OCI-LY7 (cell line): ENCODE measurements around the gene RNF144B. TPM values are rescaled to one million over a fixed set of nuclear protein-coding genes. Genes with fewer than 3 reads are reported as not detected.
A peak's percentile ranks its signal among the peaks of the same experiment; 100 is the strongest.

ENCODE experiments used
- BruUV-seq: library from RNA; stranded (reverse); fragments of 400-500 nt; replicated peaks from 2 replicates; lab custom pipeline; 2021; lab: Mats Ljungman, UMichigan
- CTCF ChIA-PET: fragments of 300-600 bp; sonication (Branson Sonifier 250); formaldehyde crosslinking; loops from one replicate; lab custom pipeline; 2022; ENCODE audit warnings: antibody characterized with exemption; ENCODE audit not compliant: unreplicated experiment; lab: Charles Lee
- POLR2A ChIA-PET: fragments of 300-600 bp; sonication (Branson Sonifier 250); formaldehyde crosslinking; loops from one replicate; lab custom pipeline; 2022; ENCODE audit warnings: antibody characterized with exemption; lab: Charles Lee
- DNase-seq: peaks from one replicate; pipeline ENCODE4 v3.0.0-alpha.2; 2015; ENCODE audit warnings: low spot score
- H2AFZ ChIP-seq: fragments of 200-600 bp; sonication (generic), shearing (Covaris generic); 2 replicates; pipeline ENCODE4 v1.6.1; 2014; ENCODE audit warnings: mild to moderate bottlenecking, antibody characterized with exemption, low read length, moderate library complexity
- H3K27ac ChIP-seq: fragments of 200-600 bp; sonication (generic); 2 replicates; pipeline ENCODE4 v1.5.1; 2014; ENCODE audit warnings: mixed run types, low read depth, mild to moderate bottlenecking, moderate library complexity, low read length, inconsistent platforms; ENCODE audit not compliant: poor library complexity, severe bottlenecking
- H3K36me3 ChIP-seq: fragments of 200-600 bp; sonication (generic); 2 replicates; pipeline ENCODE4 v1.6.1; 2014; ENCODE audit warnings: mild to moderate bottlenecking, antibody characterized with exemption, low read length, moderate library complexity, mixed read lengths; ENCODE audit not compliant: insufficient read depth
- H3K4me1 ChIP-seq: fragments of 200-600 bp; sonication (generic); 2 replicates; pipeline ENCODE4 v1.5.1; 2014; ENCODE audit warnings: mild to moderate bottlenecking, low read length; ENCODE audit not compliant: insufficient read depth, poor library complexity, severe bottlenecking
- H3K4me2 ChIP-seq: fragments of 200-600 bp; sonication (generic); 2 replicates; pipeline ENCODE4 v1.6.1; 2014; ENCODE audit warnings: mild to moderate bottlenecking, low read length
- H3K4me3 ChIP-seq: fragments of 200-600 bp; sonication (generic); 2 replicates; pipeline ENCODE4 v1.5.1; 2014; ENCODE audit warnings: mild to moderate bottlenecking, low read depth, low read length; ENCODE audit not compliant: poor library complexity, severe bottlenecking
- H3K79me2 ChIP-seq: fragments of 200-600 bp; sonication (generic); 2 replicates; pipeline ENCODE4 v1.6.1; 2016; ENCODE audit warnings: low read depth, mild to moderate bottlenecking, low read length, moderate library complexity, mixed read lengths; ENCODE audit not compliant: insufficient read depth
- H3K9me2 ChIP-seq: fragments of 200-600 bp; sonication (generic); 2 replicates; pipeline ENCODE4 v1.6.1; 2016; ENCODE audit warnings: mild to moderate bottlenecking, low read length, mixed read lengths; ENCODE audit not compliant: insufficient read depth
- H3K9me3 ChIP-seq: fragments of 200-600 bp; sonication (generic); 2 replicates; pipeline ENCODE4 v1.6.1; 2014; ENCODE audit warnings: mild to moderate bottlenecking, mixed run types, low read length, mixed read lengths
- H4K20me1 ChIP-seq: fragments of 200-600 bp; sonication (generic); 2 replicates; pipeline ENCODE4 v1.6.1; 2014; ENCODE audit warnings: mild to moderate bottlenecking, antibody characterized with exemption, low read length, moderate library complexity, mixed read lengths; ENCODE audit not compliant: insufficient read depth
- EZH2phosphoT487 ChIP-seq: fragments of 200-600 bp; sonication (generic); IDR thresholded peaks from 2 replicates; pipeline ENCODE4 v1.6.1; 2018; ENCODE audit warnings: low read depth, borderline replicate concordance, mild to moderate bottlenecking, mixed run types, antibody characterized with exemption, low read length, moderate library complexity, mixed read lengths
- intact Hi-C: fragments of 100-400 bp; cut with micrococcal nuclease; formaldehyde crosslinking; loops from one replicate; pipeline ENCODE4 v1.10.0; 2022; ENCODE audit not compliant: unreplicated experiment
- total RNA-seq, 2 experiments: library from RNA; depleted of rRNA in 1 of 2; stranded (reverse); fragments of >200 nt in 1 of 2; shearing (Covaris generic) in 1 of 2; gene quantifications; 2 replicates each; pipeline ENCODE4 v1.2.3, GENCODE V29; 2014 to 2022
- TF ChIP-seq, protein P1 (sequence below): fragments of 200-600 bp; sonication (generic); conservative IDR thresholded peaks from 2 replicates; pipeline ENCODE4 v1.5.1; 2014; ENCODE audit warnings: mild to moderate bottlenecking, antibody characterized with exemption, low read length, moderate library complexity, mixed read lengths

Gene RNF144B
- total RNA-seq, 2 experiments from 2014 or later: 83.4 to 151 TPM

DNA sequence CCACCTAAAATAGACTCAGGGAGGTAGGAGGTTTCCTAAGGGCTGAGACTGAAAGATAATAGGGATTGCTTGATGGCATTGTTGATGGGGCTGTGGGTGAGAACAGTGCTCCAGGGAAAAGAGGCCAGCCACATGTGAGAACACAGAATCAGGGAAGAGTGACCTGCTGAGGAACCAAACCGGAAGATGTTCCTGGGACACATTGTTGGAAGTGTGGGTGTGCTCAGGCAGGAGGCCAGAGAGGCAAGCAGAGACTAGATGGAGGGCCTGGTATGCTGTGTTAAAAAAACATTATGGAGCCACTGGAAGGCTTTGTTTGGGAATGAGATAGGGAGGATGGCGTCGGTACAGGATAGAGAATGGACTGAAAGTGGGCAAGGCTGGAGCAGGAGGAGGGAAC lies 23.3 kb downstream of the RNF144B start:
- Histone ChIP-seq H3K4me2 (peak overlapping the region; percentile 22; the same call in 1 of the 2 replicates), H3K79me2 (peaks cover 100% of the 10 kb centered on the region), H3K9me2 (no peaks in the 10 kb centered on the region), H3K4me1 (peaks cover 50% of the 10 kb centered on the region), H3K9me3 (no peaks in the 10 kb centered on the region), H3K36me3 (peaks cover 97% of the 10 kb centered on the region), H2AFZ (no peak overlapping the region), H4K20me1 (peaks cover 23% of the 10 kb centered on the region; the same call in 1 of the 2 replicates), H3K27ac (peak overlapping the region; percentile 26), H3K4me3 (no peak overlapping the region)
- BruUV-seq: no TSS peak
- ChIA-PET CTCF (no interaction called here), POLR2A (interaction anchor here (0.7 to 1.0 kb wide), 2 partner anchors 11 to 17 kb away, joined by 4 read pairs; no protein-coding TSS in a partner anchor)
- TF ChIP-seq, protein P1, sequence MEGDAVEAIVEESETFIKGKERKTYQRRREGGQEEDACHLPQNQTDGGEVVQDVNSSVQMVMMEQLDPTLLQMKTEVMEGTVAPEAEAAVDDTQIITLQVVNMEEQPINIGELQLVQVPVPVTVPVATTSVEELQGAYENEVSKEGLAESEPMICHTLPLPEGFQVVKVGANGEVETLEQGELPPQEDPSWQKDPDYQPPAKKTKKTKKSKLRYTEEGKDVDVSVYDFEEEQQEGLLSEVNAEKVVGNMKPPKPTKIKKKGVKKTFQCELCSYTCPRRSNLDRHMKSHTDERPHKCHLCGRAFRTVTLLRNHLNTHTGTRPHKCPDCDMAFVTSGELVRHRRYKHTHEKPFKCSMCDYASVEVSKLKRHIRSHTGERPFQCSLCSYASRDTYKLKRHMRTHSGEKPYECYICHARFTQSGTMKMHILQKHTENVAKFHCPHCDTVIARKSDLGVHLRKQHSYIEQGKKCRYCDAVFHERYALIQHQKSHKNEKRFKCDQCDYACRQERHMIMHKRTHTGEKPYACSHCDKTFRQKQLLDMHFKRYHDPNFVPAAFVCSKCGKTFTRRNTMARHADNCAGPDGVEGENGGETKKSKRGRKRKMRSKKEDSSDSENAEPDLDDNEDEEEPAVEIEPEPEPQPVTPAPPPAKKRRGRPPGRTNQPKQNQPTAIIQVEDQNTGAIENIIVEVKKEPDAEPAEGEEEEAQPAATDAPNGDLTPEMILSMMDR: no peak
- TF ChIP-seq EZH2phosphoT487: no peak
- DNase-seq: no peak
- intact Hi-C loops: no loop called here

DNA sequence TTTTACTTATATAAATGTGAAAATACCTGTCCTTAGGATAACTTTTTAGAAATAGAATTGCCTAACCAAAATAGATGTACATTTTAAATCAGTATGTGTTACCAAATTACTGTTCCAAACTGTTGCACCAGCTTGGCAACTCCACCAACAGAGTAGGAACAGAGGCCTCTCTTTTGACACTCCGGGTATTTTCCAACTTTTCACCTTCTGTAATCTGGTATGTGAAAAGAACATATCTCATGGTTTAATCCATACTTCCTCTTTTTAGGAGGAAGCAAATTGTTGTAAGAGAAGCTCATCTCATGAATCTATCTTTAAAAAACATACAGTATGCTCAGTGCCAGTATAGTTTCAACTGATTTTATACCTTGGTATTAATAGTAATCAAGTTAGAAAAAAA lies 24.9 kb downstream of the RNF144B start:
- Histone ChIP-seq H3K9me2 (no peaks in the 10 kb centered on the region), H4K20me1 (peaks cover 29% of the 10 kb centered on the region; the same call in 1 of the 2 replicates), H3K9me3 (no peaks in the 10 kb centered on the region), H2AFZ (no peak overlapping the region), H3K79me2 (peaks cover 100% of the 10 kb centered on the region), H3K27ac (no peak overlapping the region), H3K4me3 (no peak overlapping the region), H3K4me2 (peak overlapping the region; percentile 25), H3K4me1 (peaks cover 50% of the 10 kb centered on the region), H3K36me3 (peaks cover 97% of the 10 kb centered on the region)
- peak; percentile 29 for DNase-seq
- CTCF ChIA-PET: no interaction called here
- POLR2A ChIA-PET: interaction anchor here (0.5 kb wide), 1 partner anchor 33 kb away, joined by 3 read pairs; no protein-coding TSS in a partner anchor
- TSS peak; percentile 2 for BruUV-seq
- TF ChIP-seq EZH2phosphoT487: no peak
- TF ChIP-seq, protein P1: no peak
- intact Hi-C loops: no loop called here

DNA sequence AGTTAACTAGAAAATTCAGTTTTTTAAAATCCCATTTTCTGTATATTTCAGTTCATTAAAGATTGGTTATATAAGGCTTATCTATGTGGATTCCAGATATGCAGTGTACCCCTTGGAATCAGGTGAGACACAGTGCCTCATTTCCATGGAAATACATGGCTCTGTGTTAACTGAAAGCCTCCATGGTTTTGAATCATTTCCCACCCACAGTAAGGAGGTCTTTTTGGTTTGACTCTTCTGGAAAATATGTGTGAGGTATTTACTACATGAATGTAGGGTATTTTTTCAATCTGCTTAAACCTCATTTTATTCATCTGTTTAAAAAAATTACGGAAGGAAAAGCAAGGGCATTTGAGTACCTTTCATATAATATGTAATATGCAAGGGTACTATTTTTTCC lies 25.5 kb downstream of the RNF144B start:
- no peak for TF ChIP-seq EZH2phosphoT487
- TF ChIP-seq, protein P1: no peak
- H3K79me2 ChIP-seq: peaks cover 100% of the 10 kb centered on the region
- BruUV-seq: no TSS peak
- peaks cover 97% of the 10 kb centered on the region for H3K36me3 ChIP-seq
- ChIA-PET CTCF (no interaction called here), POLR2A (interaction anchor here (0.6 kb wide), 1 partner anchor 69 kb away, joined by 3 read pairs; no protein-coding TSS in a partner anchor)
- no peaks in the 10 kb centered on the region; the same call in 1 of the 2 replicates for H3K9me3 ChIP-seq
- H3K4me3 ChIP-seq: no peak overlapping the region
- peaks cover 54% of the 10 kb centered on the region for H3K4me1 ChIP-seq
- peaks cover 33% of the 10 kb centered on the region; the same call in 1 of the 2 replicates for H4K20me1 ChIP-seq
- no peaks in the 10 kb centered on the region for H3K9me2 ChIP-seq
- intact Hi-C loops: no loop called here
- H3K4me2 ChIP-seq: peak overlapping the region; percentile 25; the same call in 1 of the 2 replicates
- DNase-seq: no peak
- no peak overlapping the region for H3K27ac ChIP-seq
- H2AFZ ChIP-seq: no peak overlapping the region
